Right lobe of liver (tissue), 6 donors: ENCODE measurements around the gene RARB. TPM values are rescaled to one million over a fixed set of nuclear protein-coding genes. Genes with fewer than 3 reads are reported as not detected.

Experiments used
- ATAC-seq, 4 donors: fragments of 200-7000 bp; cut with Tn5 transposase; one replicate each; pipeline ENCODE4 v1.9.1; 2020; ENCODE audit warnings: mild to moderate bottlenecking in 4 of 4, moderate library complexity in 4 of 4
- DNase-seq, 3 donors: peaks; one replicate each; pipeline ENCODE4 v3.0.0-alpha.2; 2020
- H3K27ac ChIP-seq, 3 donors: fragments of 200-600 bp; one replicate each; pipeline ENCODE4 v1.8.0; 2022
- H3K27me3 ChIP-seq, 2 donors: fragments of 200-600 bp; one replicate each; pipeline ENCODE4 v1.8.0; 2022
- H3K36me3 ChIP-seq, 4 donors: fragments of 200-600 bp; sonication (generic) in 1 of 4; one replicate each; pipeline versions ENCODE4 v1.5.1 to v1.8.0; 2017 to 2022; ENCODE audit warnings: control low read depth in 1 of 4
- H3K4me1 ChIP-seq, 4 donors: fragments of 200-600 bp; sonication (generic) in 1 of 4; one replicate each; pipeline versions ENCODE4 v1.5.1 to v1.8.0; 2017 to 2022; ENCODE audit warnings: control low read depth in 1 of 4
- H3K4me3 ChIP-seq, 3 donors: fragments of 200-600 bp; one replicate each; pipeline ENCODE4 v1.8.0; 2022
- H3K9me3 ChIP-seq, 4 donors: fragments of 200-600 bp; sonication (generic) in 1 of 4; one replicate each; pipeline versions ENCODE4 v1.5.1 to v1.8.0; 2017 to 2022; ENCODE audit warnings: control low read depth in 1 of 4
- CTCF ChIP-seq, 4 donors: fragments of 200-600 bp in 3 of 4; fragments of 450-650 bp in 1 of 4; IDR thresholded peaks; one replicate each; pipeline versions ENCODE4 v1.5.1 to v1.8.0; 2016 to 2022; ENCODE audit warnings: antibody characterized with exemption in 4 of 4, mild to moderate bottlenecking in 2 of 4
- POLR2A ChIP-seq: fragments of 450-650 bp; IDR thresholded peaks from one replicate; pipeline ENCODE4 v1.6.1; 2017; ENCODE audit warnings: antibody characterized with exemption, mild to moderate bottlenecking
- whole genome bisulfite sequencing: methylation state at CpG from one replicate; pipeline ENCODE4 v1.1.6; 2018; ENCODE audit warnings: low coverage, low lambda C conversion rate; ENCODE audit not compliant: insufficient coverage; ENCODE audit errors: missing lambda C conversion rate; 5-methylcytosine and 5-hydroxymethylcytosine counted together
- intact Hi-C, 2 donors: fragments of 100-400 bp; cut with DNase I; formaldehyde crosslinking; loops; one replicate each; pipeline versions ENCODE4 v1.11.2 to v1.14.1; 2022
- total RNA-seq, 6 experiments: library from RNA; depleted of rRNA in 2 of 6; stranded (reverse); fragments of >200 nt in 2 of 6; fragmentation: NEBNext Ultra II Directional in 3 of 6; extraction: Animal tissue kit (Norgen Biotek cat#: 25700) in 3 of 6; gene quantifications; one replicate each; pipeline versions ENCODE4 v1.1.0 to v1.2.4, GENCODE V29; 2016 to 2023
- donor health status: DM: no; HTN: yes; CAD: no.
- donor health status: DM: no; HTN: no; CAD: no.
- donor health status: DM: no; HTN: no; CAD: no.
- donor health status: DM: no; HTN: yes; CAD: no.
- donor health status: DM: no; HTN: yes; CAD: no.

The RARB gene
- total RNA-seq, 6 experiments from 2014 or later: 1.2 to 2.8 (median 2.1) TPM

- 83% methylated on average over 4 of the region's 4 CpGs for WGBS
- ATAC-seq (no peak), DNase-seq (no peak)
- no peaks in the 10 kb centered on the region for H3K27me3 ChIP-seq
- no peak overlapping the region for H3K4me3 ChIP-seq
- intact Hi-C loops: no loop called here
- TF ChIP-seq POLR2A (no peak), CTCF (IDR thresholded peaks at IDR 0.05) (no peak)
- no peaks in the 10 kb centered on the region for H3K4me1 ChIP-seq
- no peaks in the 10 kb centered on the region for H3K9me3 ChIP-seq
- H3K36me3 ChIP-seq: no peaks in the 10 kb centered on the region
- H3K27ac ChIP-seq: no peak overlapping the region
Measured at GRCh38 chr3:25505581-25505980, 77.5 kb downstream of the RARB start.

DNA sequence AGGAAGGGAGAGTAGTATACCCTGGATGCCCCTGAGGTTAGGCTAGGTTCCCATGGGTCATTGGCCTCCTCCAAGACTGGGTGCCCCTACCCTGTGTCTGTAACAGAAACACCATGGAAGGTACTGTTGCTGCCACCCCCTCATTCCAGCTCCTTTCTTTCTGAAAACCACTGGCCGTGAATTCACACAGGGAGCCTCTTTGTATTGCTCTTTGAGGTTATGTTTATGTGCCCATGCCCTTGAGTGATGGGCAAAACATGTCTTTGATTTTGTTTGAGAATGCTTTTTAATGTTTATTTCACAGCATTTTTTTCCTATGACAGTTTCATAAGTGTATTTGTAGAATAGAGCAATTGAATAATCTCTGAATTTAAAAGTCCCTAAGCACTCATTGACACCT lies 79.7 kb downstream of the RARB start:
- no peak for TF ChIP-seq CTCF (IDR thresholded peaks at IDR 0.05)
- no peak for TF ChIP-seq POLR2A
- ATAC-seq: no peak
- Histone ChIP-seq H3K27ac (no peak overlapping the region), H3K36me3 (no peaks in the 10 kb centered on the region), H3K9me3 (no peaks in the 10 kb centered on the region), H3K4me1 (no peaks in the 10 kb centered on the region), H3K27me3 (no peaks in the 10 kb centered on the region), H3K4me3 (no peak overlapping the region)
- no peak for DNase-seq
- WGBS: 89% methylated on average over 1 of the region's 1 CpG
- intact Hi-C loops: no loop called here

DNA sequence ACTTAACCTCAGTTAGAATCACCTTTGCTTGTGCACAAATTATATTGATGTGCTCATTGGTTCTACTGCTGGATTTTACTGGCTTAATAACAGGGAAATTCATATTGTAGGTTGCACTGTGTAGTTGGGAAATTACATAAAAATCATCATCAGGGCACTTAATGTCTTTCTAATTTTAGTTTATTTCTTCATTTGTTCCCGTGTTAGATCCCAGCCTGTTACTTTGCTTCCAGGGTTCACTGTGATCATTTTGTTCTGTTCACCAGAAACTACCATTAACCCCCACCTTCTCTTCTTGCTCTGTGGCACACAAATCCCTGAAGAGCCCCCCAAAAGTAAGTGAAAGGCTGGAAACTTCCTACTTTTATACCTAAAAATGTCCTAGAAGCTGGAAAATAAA lies 80.4 kb downstream of the RARB start:
- Histone ChIP-seq H3K36me3 (no peaks in the 10 kb centered on the region), H3K4me1 (no peaks in the 10 kb centered on the region), H3K27ac (no peak overlapping the region), H3K4me3 (no peak overlapping the region), H3K9me3 (no peaks in the 10 kb centered on the region), H3K27me3 (no peaks in the 10 kb centered on the region)
- ATAC-seq: no peak
- intact Hi-C loops: no loop called here
- WGBS: 54% methylated on average over 1 of the region's 1 CpG
- no peak for DNase-seq
- TF ChIP-seq POLR2A (no peak), CTCF (IDR thresholded peaks at IDR 0.05) (no peak)

DNA sequence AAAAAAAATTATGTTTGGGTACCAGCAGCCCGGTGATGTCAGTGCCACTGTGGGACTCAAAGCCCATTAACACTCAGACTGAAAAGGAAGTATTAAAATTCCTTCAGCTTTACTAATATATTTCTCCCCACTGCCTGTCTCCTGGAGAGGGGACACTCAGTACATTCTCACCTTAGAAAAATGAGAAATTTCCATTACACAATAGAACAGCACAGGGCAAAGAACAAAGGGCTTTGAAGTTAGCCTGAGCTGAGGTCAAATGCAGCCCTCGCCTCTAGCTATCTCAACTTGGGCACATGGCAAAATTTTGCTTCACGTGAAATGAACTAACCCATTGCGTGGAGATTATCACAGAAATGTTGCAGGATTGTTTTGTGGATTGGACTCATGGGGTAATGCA lies 80.8 kb downstream of the RARB start:
- Histone ChIP-seq H3K9me3 (no peaks in the 10 kb centered on the region), H3K36me3 (no peaks in the 10 kb centered on the region), H3K4me3 (no peak overlapping the region), H3K4me1 (no peaks in the 10 kb centered on the region), H3K27me3 (no peaks in the 10 kb centered on the region), H3K27ac (no peak overlapping the region)
- intact Hi-C loops: no loop called here
- WGBS: 68% methylated on average over 4 of the region's 4 CpGs
- ATAC-seq: no peak
- DNase-seq: no peak
- TF ChIP-seq CTCF (IDR thresholded peaks at IDR 0.05): no peak
- no peak for TF ChIP-seq POLR2A

DNA sequence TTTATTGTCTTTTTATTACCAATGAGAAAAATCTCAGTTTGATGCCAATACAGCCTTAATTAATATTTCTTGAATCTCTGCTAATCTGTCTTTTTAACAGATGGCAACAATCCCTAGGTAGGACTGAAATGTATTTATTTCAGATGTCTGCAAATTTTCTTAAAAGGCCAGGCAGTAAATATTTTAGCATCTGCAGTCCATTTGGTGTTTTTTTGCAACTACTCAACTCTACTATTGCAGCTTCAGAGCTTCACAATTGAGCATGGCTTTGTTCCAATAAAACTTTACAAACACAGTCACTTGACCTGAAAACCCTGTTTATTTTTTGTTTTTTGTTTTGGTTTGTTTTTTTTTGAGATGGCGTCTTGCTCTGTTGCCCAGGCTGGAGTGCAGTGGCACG lies 82.7 kb downstream of the RARB start:
- Histone ChIP-seq H3K4me1 (no peaks in the 10 kb centered on the region), H3K27me3 (no peaks in the 10 kb centered on the region), H3K9me3 (no peaks in the 10 kb centered on the region), H3K4me3 (no peak overlapping the region), H3K27ac (no peak overlapping the region), H3K36me3 (no peaks in the 10 kb centered on the region)
- whole genome bisulfite sequencing: 88% methylated on average over 2 of the region's 2 CpGs
- TF ChIP-seq CTCF (IDR thresholded peaks at IDR 0.05) (no peak), POLR2A (no peak)
- DNase-seq: no peak
- intact Hi-C loops: no loop called here
- no peak for ATAC-seq
